ENCODE measurements around the gene HPCAL1. TPM values are rescaled to one million over a fixed set of nuclear protein-coding genes. Genes with fewer than 3 reads are reported as not detected.
A peak's percentile ranks its signal among the peaks of the same experiment; 100 is the strongest.

The HPCAL1 gene
- total and polyA plus RNA-seq, 2 experiments from 2014 or later: 58.9 to 65.4 TPM

GRCh38 chr2:10274983-10275802, 27.5 kb upstream of the HPCAL1 start:
- peaks cover 16% of the 10 kb centered on the region for H3K4me1 ChIP-seq (ENCODE audit: insufficient read depth)
- no peaks in the 10 kb centered on the region for H3K9me2 ChIP-seq (ENCODE audit: insufficient read depth)
- peaks cover 5% of the 10 kb centered on the region; the same call in 1 of the 2 replicates for H3F3A ChIP-seq (ENCODE audit: insufficient read depth)
- H2AFZ ChIP-seq: no peak overlapping the region
- DNase-seq: no peak
- no peaks in the 10 kb centered on the region for H3K27me3 ChIP-seq (replicated peaks; ENCODE audit: insufficient read depth)
- TF ChIP-seq EZH2 (IDR thresholded peaks at IDR 0.05; ENCODE audit: insufficient read depth, poor library complexity, severe bottlenecking) (no peak), EZH2phosphoT487 (IDR thresholded peaks at IDR 0.05; ENCODE audit: insufficient read depth, low read depth) (no peak)
- H3K79me2 ChIP-seq (ENCODE audit: insufficient read depth): no peaks in the 10 kb centered on the region
- H3K4me2 ChIP-seq (ENCODE audit: unreplicated experiment): no peak overlapping the region
- H3K9me3 ChIP-seq (ENCODE audit: low read depth): no peaks in the 10 kb centered on the region
- no peak overlapping the region for H3K4me3 ChIP-seq
- 84% methylated on average over 15 of the region's 15 CpGs for WGBS, 2 experiments (ENCODE audit: low coverage in 1 of 2, low lambda C conversion rate in 2 of 2, missing lambda C conversion rate in 2 of 2)
- no peaks in the 10 kb centered on the region for H3K36me3 ChIP-seq (ENCODE audit: low read depth)
- no peak overlapping the region for H3K27ac ChIP-seq
- H4K20me1 ChIP-seq (ENCODE audit: insufficient read depth): no peaks in the 10 kb centered on the region
- in situ Hi-C loops (cut with MboI): no loop called here
- H3K9ac ChIP-seq: no peak overlapping the region

- TF ChIP-seq EZH2phosphoT487 (IDR thresholded peaks at IDR 0.05; ENCODE audit: insufficient read depth, low read depth) (no peak), EZH2 (IDR thresholded peaks at IDR 0.05; ENCODE audit: insufficient read depth, poor library complexity, severe bottlenecking) (no peak)
- Histone ChIP-seq H3K36me3 (ENCODE audit: low read depth) (no peaks in the 10 kb centered on the region), H3F3A (ENCODE audit: insufficient read depth) (peaks cover 5% of the 10 kb centered on the region), H2AFZ (no peak overlapping the region), H3K4me3 (no peak overlapping the region), H3K4me2 (ENCODE audit: unreplicated experiment) (no peak overlapping the region), H3K79me2 (ENCODE audit: insufficient read depth) (no peaks in the 10 kb centered on the region), H3K9me3 (ENCODE audit: low read depth) (no peaks in the 10 kb centered on the region), H4K20me1 (ENCODE audit: insufficient read depth) (no peaks in the 10 kb centered on the region), H3K9ac (no peak overlapping the region), H3K27me3 (replicated peaks; ENCODE audit: insufficient read depth) (no peaks in the 10 kb centered on the region), H3K27ac (no peak overlapping the region), H3K9me2 (ENCODE audit: insufficient read depth) (no peaks in the 10 kb centered on the region), H3K4me1 (ENCODE audit: insufficient read depth) (peaks cover 16% of the 10 kb centered on the region)
- no peak for DNase-seq
- in situ Hi-C loops (cut with MboI): no loop called here
- 87 to 89% methylated on average over 21 to 23 of the region's 23 CpGs for WGBS, 2 experiments (ENCODE audit: low coverage in 1 of 2, low lambda C conversion rate in 2 of 2, missing lambda C conversion rate in 2 of 2)
These were observed 26.0 kb upstream of the HPCAL1 start for GRCh38 chr2:10276481-10277292.

GRCh38 chr2:10277293-10278028, 25.2 kb upstream of the HPCAL1 start:
- Histone ChIP-seq H4K20me1 (ENCODE audit: insufficient read depth) (no peaks in the 10 kb centered on the region), H3K9ac (peak overlapping the region; percentile 50), H3K79me2 (ENCODE audit: insufficient read depth) (no peaks in the 10 kb centered on the region), H3K4me2 (ENCODE audit: unreplicated experiment) (peak overlapping the region; percentile 28), H2AFZ (peak overlapping the region; percentile 79; the same call in 1 of the 2 replicates), H3K27ac (peak overlapping the region; percentile 70), H3K36me3 (ENCODE audit: low read depth) (no peaks in the 10 kb centered on the region), H3F3A (ENCODE audit: insufficient read depth) (peaks cover 5% of the 10 kb centered on the region), H3K9me3 (ENCODE audit: low read depth) (no peaks in the 10 kb centered on the region), H3K27me3 (replicated peaks; ENCODE audit: insufficient read depth) (no peaks in the 10 kb centered on the region), H3K4me1 (ENCODE audit: insufficient read depth) (peaks cover 19% of the 10 kb centered on the region), H3K9me2 (ENCODE audit: insufficient read depth) (no peaks in the 10 kb centered on the region), H3K4me3 (no peak overlapping the region)
- in situ Hi-C loops (cut with MboI): no loop called here
- TF ChIP-seq EZH2phosphoT487 (IDR thresholded peaks at IDR 0.05; ENCODE audit: insufficient read depth, low read depth) (no peak), EZH2 (IDR thresholded peaks at IDR 0.05; ENCODE audit: insufficient read depth, poor library complexity, severe bottlenecking) (no peak)
- DNase-seq: no peak
- 78 to 82% methylated on average over 26 of the region's 26 CpGs for WGBS, 2 experiments (ENCODE audit: low coverage in 1 of 2, low lambda C conversion rate in 2 of 2, missing lambda C conversion rate in 2 of 2)
